Measurements from ENCODE around the gene SOAT2.

GRCh38 chr12:53107122-53107521 lies 3.8 kb downstream of the SOAT2 start:
- TF ChIP-seq, protein P1, sequence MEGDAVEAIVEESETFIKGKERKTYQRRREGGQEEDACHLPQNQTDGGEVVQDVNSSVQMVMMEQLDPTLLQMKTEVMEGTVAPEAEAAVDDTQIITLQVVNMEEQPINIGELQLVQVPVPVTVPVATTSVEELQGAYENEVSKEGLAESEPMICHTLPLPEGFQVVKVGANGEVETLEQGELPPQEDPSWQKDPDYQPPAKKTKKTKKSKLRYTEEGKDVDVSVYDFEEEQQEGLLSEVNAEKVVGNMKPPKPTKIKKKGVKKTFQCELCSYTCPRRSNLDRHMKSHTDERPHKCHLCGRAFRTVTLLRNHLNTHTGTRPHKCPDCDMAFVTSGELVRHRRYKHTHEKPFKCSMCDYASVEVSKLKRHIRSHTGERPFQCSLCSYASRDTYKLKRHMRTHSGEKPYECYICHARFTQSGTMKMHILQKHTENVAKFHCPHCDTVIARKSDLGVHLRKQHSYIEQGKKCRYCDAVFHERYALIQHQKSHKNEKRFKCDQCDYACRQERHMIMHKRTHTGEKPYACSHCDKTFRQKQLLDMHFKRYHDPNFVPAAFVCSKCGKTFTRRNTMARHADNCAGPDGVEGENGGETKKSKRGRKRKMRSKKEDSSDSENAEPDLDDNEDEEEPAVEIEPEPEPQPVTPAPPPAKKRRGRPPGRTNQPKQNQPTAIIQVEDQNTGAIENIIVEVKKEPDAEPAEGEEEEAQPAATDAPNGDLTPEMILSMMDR (IDR thresholded peaks at IDR 0.05; ENCODE audit: low read length) = no peak
- TF ChIP-seq EZH2 (optimal IDR thresholded peaks at IDR 0.05; ENCODE audit: low read depth, low read length) = no peak
